HG02884 (cell line): Measurements from ENCODE around the gene AP3M1.

Source experiments
- ATAC-seq: cut with Tn5 transposase; IDR thresholded peaks from one replicate; pipeline ENCODE4 v1.9.1; 2021; ENCODE audit warnings: mild to moderate bottlenecking, moderate library complexity; ENCODE audit not compliant: unreplicated experiment

The AP3M1 gene

DNA sequence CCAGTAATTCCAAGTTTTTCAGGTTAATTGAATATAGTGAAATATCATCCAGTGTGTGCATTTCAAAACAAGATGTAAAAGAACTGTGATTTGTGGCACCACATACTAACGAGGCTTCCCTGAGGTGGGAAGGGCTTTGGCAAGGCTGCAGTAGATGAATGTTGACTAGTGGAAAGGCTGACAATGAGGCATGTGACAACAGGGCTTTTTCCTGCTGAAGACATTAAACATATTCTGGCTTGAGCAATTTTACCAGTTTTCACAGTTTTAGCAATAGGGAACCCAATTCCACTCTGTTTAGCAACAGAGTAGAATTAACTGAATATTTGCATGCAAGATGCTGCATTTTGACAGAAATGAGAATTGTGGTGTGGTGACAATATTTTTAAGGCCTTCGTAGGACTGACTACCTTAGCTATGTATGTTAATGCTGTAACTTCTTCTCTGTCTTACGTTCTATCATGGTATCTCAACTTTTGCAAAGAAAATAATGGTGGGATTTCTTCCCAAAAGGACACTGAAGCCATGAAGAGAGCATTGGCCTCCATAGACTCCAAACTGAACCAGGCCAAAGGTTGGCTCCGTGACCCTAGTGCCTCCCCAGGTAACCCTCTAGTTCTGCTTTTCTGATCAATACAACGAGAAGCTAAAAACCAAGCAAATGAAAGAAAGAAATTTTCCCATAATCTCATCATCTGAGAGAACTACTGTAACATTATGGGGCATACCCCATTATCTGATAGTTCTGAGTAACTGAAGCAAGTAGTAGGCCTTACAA lies 68.5 kb downstream of the AP3M1 start:
- ATAC-seq, result no peak

DNA sequence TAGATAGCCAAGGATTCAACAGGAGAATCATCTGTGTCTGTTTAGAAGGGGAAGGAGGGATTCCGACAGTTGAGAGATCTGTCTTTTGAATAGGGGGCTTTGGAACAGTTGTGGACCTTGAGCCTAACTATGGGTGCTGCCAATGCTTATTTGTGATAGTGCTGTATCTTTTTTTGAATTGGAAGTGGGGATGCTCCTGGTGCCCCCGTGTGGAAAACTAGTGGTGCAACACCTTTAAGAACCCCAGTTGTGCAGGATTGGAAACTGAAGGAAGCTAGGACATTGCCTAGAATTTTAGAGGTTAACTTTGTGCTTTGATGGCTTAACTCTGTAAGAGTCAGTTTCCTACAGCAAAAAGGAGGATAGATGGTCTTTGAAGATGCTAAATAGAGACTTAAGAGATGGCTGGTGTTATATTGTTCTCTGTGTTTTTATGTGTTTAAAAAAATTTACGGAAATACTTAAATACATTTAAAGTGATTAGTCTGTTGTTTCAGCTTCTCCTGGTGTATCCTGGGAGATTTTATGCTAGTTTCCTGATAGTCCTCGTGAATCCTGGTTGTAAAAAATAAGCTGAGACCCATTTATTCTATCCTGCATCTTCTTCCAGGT lies 69.3 kb downstream of the AP3M1 start:
- ATAC-seq, result no peak

DNA sequence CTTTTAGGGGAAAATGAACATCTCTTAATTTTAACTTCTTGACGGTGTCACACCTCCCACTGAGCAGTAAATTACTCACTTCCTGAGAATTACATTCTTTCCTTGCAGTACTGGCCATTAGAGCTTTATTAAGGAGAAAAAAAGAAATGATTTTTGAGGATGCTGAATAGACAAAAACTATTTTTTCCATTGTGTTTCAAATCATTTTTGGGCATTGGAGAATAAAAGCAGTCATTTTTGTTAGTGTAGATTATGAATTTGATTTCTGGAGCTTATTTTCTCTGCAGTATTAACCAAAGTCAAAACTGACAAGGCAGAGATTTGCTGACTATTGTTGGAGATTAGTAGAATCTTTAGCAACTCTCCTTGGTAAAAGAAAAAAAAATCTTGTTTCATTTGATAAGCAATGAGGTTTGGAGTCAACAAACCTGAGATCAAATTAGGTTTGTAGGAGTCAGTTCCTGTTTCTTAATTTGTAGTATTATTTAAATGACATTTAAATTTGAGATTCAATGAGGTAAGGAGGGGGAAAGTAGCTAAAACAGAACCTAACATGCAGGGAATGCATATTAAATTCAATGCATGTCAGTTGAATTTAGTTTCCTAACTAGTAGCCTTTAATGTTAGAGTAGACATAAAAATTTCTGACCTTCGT lies 70.6 kb downstream of the AP3M1 start:
- no peak for ATAC-seq

DNA sequence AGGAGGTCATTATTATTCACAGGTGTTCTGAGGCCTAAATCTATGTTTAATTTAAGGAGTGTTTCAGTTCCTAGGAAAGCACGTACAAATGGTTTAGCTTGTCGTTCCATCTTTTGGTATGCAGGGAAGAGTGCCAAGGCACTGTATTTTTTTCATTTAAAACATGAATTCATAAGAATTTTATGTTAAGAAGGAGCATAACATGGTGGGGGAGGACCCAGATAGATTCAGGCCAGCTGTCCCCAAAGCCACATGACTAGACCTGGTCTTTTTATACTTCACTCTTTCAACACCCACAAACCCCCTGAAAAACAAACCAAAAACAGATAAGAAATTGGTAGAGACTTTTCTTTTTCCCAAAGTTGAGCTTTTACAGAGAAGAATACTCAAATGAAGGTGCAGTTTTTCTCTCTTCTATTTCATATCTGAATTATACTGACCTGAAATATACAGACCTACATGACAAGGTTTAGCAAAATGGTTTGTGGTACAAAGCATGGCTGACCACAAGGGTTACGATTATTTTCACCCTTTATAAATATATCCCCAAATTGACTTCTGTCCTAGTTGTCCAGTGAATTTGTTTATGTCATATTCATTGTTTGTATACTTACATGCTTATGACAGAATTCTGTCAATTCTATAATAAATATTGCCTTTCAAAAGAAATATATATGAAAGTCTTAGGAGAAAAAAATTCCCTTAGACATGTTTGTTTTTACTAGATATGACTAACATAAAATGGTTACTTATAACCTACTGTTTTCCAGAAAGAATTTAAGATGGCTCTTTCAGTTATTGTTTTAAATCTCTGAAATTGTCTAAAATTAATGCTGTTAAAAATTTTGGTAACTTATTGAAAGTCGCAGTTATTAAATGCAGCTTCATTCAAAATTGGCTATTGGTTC lies 71.3 kb downstream of the AP3M1 start:
- ATAC-seq, result no peak

DNA sequence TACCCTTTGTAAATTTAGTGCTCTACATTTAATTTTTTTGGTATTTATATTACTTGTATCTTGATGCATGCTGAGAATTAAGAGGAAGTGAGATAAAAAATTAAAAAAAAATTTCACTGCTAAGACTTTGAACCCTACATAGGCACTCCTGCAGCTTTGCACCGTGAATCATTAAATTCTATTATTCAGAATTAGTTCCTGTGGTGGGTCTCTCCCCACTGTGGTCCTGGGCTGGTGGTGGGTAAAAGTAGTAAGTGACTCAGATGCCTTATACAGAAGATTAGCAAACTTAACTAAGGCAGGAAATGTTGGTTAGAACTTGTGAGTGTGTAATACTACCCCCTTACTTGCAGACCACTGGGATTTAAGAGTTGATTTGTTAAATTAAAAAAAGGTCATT lies 72.6 kb downstream of the AP3M1 start:
- no peak for ATAC-seq

DNA sequence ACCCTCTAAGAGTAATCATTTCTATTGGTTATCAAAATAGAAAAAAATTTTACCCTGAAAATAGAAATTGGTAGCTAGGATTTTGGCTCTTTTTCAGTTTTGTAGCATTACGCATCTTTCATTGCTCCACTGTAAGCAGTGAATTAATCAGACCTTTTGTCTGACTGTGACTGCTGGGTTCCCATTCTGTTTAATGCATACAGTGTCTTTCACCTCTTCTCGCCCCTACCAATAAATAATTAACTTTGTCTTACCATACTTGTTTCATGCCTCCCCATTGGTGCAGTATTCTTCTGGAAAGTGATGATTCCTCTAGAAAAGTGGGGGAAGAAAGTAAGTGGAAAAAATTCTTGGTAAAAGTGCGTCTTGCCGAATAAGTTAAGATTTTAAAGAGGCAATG lies 73.2 kb downstream of the AP3M1 start:
- ATAC-seq, result no peak

DNA sequence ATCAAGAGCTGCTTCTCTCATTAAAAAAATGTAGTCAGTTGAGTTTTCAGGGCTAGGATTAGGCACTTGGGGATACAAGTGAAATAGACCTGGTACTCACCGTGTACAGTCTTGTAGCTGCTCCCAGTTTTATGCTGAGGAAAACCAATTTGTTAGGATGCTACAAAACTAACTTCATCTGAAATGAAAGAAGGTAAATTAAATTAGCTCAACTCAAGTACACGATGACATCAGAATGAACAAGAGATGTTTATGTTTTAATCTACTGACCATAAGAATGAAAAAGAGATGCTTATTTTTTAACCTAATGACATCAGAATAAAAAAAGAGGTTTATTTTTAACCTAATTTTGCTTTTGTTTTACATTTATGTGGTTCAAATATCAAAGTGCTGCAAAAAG lies 73.7 kb downstream of the AP3M1 start:
- ATAC-seq, result no peak

DNA sequence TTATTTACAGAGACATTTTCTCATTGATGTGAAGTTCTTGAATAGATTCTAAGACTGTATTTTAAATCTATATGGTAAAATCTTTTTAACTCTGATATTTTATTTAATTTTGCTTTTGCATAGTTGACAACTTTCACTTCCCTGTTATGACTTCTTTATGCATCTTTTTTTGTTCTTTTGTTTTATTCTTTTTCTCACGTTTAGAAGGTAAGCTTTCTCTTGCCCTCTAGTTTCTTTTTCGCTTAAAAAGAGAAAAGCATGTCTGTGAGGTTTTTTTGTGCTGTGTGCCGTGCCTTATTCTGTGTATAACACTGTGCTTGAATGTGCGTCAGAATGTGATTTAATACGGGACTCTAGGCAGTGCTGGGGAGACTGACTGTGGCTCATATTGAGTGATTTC lies 74.7 kb downstream of the AP3M1 start:
- no peak for ATAC-seq

DNA sequence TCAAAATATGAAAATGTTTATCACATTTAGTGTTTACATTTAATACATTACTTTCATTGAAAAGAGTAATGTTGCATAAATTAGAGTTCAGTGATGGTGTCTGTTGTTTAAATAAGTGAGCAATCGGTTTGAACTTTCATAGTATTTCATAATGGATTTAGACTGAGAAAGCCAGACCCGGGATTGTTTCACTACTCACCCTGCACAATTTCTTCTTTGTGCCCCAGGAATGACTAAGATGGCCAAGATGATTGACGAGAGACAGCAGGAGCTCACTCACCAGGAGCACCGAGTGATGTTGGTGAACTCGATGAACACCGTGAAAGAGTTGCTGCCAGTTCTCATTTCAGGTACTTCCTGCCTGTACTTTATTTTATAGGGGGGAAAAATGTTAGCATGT lies 78.1 kb downstream of the AP3M1 start:
- no peak for ATAC-seq

DNA sequence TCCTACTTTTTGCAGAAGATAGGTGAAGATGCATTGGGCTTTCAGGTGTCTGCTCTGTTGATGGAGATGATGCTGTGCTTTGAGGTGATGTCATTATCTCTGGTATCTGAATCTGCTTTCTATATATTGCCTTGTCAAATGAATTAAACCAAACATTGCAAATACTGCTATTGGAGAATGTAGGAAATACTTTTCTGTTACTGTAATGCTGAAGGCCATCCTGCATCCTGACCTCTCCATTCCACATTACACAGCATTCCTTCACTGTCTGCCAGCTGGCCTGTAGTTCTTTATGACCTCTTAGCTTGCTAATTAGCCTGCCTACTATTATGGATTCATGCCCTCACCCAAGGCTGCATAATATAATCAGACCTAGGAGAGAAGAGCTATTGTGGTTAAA lies 79.5 kb downstream of the AP3M1 start:
- no peak for ATAC-seq
